ENCODE data around the gene MINDY4.

The MINDY4 gene

DNA sequence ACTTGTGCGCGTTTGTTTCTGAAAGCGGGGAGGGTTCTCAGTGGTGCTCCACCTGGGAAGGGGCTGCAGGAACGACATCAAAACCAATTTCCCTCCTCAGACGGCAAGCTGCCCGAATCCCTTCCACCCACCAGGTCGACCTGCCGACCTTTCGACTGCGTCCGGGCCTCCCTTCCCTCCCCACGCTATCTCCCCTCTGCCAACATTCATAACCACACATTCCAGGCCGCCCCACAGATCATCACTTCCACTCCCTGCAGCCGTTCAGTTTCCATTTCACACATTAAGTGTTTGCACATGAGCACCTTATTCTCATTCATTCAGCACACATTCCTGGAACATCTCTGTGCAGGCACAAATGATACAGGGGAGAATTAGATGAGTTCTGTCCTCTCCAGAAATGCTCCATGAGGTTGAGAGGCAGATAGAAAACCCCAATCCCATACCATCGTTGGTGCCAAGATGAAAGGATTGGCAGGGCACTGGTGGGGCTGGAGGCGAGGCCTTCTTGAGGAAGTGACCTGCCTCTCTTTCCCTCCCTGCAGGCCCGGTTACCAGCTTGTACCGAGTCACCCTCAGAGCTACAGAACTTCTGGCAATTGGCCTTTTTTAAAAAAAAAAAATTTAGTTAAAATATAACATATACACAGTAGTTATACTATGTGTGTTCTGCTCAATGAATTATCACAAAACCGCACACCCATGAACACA is 70.0 kb downstream of the MINDY4 start:
- no peak overlapping the region for H3K4me3 ChIP-seq (ENCODE audit: low read depth in 1 of 2, low read length in 1 of 2)
- TF ChIP-seq, protein P1, sequence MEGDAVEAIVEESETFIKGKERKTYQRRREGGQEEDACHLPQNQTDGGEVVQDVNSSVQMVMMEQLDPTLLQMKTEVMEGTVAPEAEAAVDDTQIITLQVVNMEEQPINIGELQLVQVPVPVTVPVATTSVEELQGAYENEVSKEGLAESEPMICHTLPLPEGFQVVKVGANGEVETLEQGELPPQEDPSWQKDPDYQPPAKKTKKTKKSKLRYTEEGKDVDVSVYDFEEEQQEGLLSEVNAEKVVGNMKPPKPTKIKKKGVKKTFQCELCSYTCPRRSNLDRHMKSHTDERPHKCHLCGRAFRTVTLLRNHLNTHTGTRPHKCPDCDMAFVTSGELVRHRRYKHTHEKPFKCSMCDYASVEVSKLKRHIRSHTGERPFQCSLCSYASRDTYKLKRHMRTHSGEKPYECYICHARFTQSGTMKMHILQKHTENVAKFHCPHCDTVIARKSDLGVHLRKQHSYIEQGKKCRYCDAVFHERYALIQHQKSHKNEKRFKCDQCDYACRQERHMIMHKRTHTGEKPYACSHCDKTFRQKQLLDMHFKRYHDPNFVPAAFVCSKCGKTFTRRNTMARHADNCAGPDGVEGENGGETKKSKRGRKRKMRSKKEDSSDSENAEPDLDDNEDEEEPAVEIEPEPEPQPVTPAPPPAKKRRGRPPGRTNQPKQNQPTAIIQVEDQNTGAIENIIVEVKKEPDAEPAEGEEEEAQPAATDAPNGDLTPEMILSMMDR (IDR thresholded peaks at IDR 0.05) = no peak
- no peaks in the 10 kb centered on the region for H3K27me3 ChIP-seq
- no peaks in the 10 kb centered on the region for H3K4me1 ChIP-seq (ENCODE audit: control insufficient read depth in 1 of 2, insufficient read depth in 1 of 2, low read depth in 1 of 2, low read length in 1 of 2)
- no peaks in the 10 kb centered on the region for H3K9me3 ChIP-seq
- H3K27ac ChIP-seq = no peak overlapping the region
- no peaks in the 10 kb centered on the region for H3K36me3 ChIP-seq

DNA sequence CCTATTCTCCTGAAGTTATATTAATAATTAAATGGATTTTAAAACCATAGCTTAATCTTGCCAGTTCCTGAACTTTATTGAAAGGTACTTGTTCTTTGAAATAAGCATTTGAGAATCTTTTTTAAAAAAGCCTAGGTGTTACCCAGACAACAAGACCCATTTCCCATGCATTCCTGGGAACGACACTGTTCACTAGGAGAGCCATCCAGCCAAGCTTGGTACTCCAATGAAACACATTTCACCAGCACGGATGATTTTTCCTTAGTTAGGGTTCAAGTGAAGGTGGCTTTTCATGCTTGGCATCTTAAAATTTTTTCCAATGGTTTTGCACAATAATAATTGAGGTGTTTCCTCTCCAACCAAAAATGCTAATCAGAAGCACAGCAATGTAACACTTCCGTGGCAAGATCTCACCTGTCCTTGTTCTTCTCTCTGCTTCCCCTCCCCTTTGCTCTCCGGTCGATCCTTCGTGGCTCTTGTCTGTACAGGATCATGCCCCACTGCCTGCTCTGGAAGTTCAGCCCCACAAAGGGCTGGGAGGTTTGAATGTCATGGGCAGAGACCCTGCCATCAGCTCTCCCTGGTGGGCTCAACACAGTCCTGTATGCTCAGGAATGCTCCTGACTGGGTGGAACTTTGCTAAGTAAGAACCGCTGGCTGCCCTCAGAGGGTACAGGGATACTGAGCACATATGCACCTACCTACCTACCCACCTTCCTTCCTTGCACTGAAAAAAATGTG is 70.8 kb downstream of the MINDY4 start:
- Histone ChIP-seq H3K4me3 (ENCODE audit: low read depth in 1 of 2, low read length in 1 of 2) (no peak overlapping the region), H3K9me3 (no peaks in the 10 kb centered on the region), H3K36me3 (no peaks in the 10 kb centered on the region), H3K27ac (no peak overlapping the region), H3K27me3 (no peaks in the 10 kb centered on the region), H3K4me1 (ENCODE audit: control insufficient read depth in 1 of 2, insufficient read depth in 1 of 2, low read depth in 1 of 2, low read length in 1 of 2) (no peaks in the 10 kb centered on the region)
- TF ChIP-seq, protein P1 (IDR thresholded peaks at IDR 0.05) = no peak

DNA sequence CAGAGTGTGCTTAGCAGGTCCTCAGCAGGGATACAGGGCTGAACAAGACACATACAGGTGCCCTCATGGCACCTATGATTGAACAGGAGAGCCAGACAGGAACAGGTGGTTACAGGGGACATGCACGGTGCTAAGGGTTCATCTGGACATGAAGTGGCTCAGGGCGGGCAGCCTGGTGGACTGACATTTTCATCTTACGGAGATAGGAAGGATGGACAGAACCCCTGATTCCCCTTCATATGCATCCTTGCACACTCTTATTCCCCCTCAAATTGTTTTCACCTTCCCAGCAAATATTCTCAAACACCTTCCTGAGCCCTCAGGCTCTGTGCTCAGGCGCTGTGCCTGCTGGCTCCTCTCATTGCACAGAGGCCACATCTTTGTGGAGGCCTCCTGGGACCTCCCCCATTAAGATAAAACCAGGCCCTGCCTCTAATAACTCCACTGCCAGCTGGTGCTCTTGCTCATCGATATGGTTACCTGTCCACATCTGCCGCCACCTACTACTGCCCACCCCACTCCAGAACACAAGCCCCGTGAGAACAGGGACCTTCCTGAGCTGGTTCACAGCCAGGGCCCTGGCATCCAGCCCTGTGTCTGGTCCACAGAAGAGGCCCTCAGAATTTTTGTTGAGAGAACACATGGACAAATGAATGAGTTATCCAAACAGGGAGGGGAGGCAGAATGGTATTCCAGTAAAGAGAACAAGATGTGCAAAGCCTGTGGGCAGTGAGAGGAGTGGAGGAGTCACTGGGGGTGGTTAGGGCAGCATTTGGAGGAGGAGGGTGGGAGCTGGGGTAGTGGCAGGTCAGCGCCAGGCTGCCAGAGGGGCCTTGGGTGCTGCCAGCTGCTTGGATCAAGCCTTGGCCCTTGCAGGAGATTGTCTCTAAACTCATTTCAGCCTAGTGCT is 71.6 kb downstream of the MINDY4 start:
- TF ChIP-seq, protein P1 (IDR thresholded peaks at IDR 0.05) = no peak
- Histone ChIP-seq H3K36me3 (no peaks in the 10 kb centered on the region), H3K27ac (no peak overlapping the region), H3K9me3 (no peaks in the 10 kb centered on the region), H3K4me1 (ENCODE audit: control insufficient read depth in 1 of 2, insufficient read depth in 1 of 2, low read depth in 1 of 2, low read length in 1 of 2) (no peaks in the 10 kb centered on the region), H3K4me3 (ENCODE audit: low read depth in 1 of 2, low read length in 1 of 2) (no peak overlapping the region), H3K27me3 (no peaks in the 10 kb centered on the region)

DNA sequence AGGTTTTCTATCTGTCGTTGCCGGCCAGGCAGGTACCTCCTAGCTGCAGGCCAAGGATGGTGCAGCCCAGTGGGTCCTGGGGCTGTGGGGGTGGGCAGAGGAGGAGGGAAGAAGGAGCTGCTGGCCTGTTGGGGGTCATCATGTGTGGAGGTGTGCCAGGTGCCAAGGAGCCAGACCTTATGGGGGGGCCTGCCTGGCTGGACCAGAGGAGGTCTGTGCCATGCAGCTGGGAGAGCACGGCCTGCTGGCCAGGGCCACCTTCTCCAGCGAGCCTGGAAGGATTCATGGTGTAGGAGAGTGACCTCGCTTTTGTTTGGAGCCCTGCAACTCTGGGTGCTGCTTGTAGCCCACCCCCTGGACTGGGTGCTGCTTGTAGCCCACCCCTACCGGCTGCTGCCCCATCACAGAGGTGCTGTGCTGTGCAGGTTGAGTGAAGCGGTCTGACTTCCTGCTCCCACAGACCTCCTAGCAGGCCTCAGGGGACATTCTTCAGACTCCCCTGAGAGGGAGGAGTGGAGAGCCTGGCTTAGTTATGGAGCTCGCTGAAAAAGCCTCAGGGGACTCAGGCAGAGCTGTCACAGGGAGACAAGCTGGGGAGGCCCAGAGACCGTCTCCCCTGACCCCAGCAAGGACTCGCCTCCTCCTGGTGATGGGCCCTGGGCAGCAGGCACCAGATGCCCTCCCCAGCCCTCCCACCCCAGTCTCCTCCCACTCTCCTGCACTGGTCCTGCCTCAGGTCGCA is 72.7 kb downstream of the MINDY4 start:
- Histone ChIP-seq H3K9me3 (no peaks in the 10 kb centered on the region), H3K27ac (no peak overlapping the region), H3K36me3 (no peaks in the 10 kb centered on the region), H3K4me3 (ENCODE audit: low read depth in 1 of 2, low read length in 1 of 2) (no peak overlapping the region), H3K4me1 (ENCODE audit: control insufficient read depth in 1 of 2, insufficient read depth in 1 of 2, low read depth in 1 of 2, low read length in 1 of 2) (no peaks in the 10 kb centered on the region), H3K27me3 (no peaks in the 10 kb centered on the region)
- TF ChIP-seq, protein P1 (IDR thresholded peaks at IDR 0.05) = no peak

DNA sequence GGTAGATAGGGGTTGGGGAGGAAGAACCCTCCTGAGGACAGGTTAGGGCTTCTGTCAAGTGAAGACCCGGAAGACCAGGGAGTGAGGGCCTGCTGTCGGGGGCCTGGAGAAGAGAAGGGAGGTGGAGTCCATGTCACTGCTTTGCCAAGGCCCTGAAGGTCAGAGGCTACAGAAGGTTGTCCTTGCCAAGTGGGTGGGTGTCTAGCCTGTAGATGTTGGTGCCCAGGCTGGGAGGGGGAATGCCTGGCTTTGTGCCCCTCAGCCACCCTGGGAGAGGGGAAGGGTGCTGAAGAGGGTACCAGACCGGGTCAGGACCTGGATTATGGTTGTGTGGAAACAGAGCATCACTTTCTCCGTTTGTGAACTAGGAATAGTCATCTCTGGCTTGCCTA is 73.3 kb downstream of the MINDY4 start:
- H3K36me3 ChIP-seq = no peaks in the 10 kb centered on the region
- no peaks in the 10 kb centered on the region for H3K27me3 ChIP-seq
- no peak overlapping the region for H3K27ac ChIP-seq
- H3K4me1 ChIP-seq (ENCODE audit: control insufficient read depth in 1 of 2, insufficient read depth in 1 of 2, low read depth in 1 of 2, low read length in 1 of 2) = no peaks in the 10 kb centered on the region
- TF ChIP-seq, protein P1 (IDR thresholded peaks at IDR 0.05) = no peak
- no peaks in the 10 kb centered on the region for H3K9me3 ChIP-seq
- H3K4me3 ChIP-seq (ENCODE audit: low read depth in 1 of 2, low read length in 1 of 2) = no peak overlapping the region

Data from neutrophil (primary cell).